Medulla oblongata (tissue), 1 donor: ENCODE results near the gene SLC2A3.
"Not testable (repeated sequence)": the region's sequence is repeated elsewhere in the genome, so short reads cannot be mapped to it uniquely, and the experiment has no call there.

Experiments
- DNase-seq: peaks from one replicate; pipeline ENCODE4 v3.0.0-alpha.2; 2015; ENCODE audit errors: extremely low spot score

Gene SLC2A3

DNA sequence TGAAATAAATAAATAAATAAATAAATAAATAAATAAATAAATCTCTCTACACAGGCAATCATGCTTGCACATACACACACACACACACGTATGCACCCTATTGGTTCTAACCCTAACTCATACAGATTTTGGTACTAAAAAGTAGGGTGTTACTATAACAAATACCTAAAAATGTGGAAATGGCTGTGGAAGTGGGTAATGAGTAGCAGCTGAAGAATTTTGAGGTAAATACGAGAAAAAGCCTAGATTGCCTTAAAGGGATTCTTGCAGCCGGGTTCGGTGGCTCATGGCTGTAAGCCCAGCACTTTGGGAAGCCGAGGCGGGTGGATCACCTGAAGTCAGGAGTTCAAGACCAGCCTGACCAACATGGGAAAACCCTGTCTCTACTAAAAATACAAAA, 15.7 kb upstream of the SLC2A3 start:
- DNase-seq: no peak

DNA sequence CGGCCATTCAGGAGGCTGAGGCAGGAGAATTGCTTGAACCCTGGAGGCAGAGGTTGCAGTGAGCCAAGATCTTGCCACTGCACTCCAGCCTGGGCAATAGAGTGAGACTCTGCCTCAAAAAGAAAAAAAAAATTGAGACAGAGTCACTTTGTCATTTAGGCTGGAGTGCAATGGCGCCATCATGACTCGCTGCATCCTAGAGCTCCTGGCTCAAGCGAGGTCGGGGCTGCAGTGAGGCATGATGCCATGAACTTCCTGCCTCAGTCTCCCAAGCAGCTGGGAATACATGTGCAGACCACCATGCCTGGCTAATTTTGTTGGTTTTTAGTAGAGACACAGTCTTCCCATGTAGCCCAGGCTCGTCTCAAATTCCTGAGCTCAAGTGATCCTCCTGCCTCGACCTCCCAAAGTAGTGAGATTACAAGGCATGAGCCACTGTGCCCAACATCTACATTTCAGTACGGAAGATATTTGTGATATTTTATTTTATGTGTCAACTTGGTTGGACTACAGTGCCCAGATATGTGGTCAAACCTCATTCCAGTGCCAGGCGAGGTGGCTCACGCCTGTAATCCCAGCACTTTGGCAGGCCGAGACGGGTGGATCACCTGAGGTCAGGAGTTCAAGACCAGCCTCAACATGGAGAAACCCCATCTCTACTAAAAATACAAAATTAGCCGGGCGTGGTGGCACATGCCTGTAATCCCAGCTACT, 14.4 kb upstream of the SLC2A3 start:
- not testable (repeated sequence) for DNase-seq

DNA sequence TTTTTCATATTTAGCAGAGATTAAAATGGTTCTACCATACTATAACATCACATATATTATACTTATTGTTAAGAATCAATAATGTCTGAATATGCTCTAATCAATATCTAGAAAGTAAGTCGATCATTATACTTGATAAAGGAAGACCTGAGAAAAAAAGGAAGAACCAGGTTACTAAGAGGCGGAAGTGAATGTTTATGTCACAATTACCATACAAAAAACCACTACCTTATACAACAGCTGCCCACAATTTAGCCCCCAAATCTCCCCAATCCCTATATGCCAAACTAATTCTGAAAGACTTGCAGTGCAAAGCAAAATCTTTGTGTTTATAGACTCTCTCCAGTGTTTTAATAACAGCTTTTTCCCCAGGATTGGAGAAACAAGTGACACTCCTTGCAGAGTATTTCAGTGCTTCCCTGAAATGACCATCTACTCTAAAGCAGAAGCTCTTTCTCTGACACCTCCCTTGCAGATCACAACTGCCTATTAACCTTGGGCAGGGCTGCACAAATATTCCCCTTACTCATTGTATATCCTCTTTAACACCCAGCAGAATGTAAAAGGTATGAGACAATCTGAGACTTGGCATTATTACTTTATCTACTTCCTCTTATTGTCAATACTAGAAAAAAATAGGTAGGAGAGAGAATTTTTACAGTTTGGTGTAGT, 12.7 kb upstream of the SLC2A3 start:
- no peak for DNase-seq

DNA sequence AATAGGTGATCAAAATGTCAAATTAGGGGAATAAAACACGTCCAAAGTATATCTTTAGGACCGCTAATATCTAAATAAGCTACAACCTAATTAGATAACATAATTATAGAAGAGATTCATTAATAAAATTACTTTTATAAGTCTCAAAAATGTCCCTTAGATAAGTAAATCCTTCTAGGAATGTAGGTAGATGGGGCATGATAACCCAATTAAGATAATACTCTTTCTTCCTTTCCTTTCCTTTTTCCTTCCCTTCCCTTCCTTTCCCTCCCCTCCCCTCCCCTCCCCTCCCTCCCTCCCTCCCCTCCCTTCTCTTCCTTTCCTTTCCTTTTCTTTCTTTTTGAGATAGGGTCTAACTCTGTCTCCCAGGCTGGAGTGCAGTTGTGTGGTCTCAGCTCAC, 11.0 kb upstream of the SLC2A3 start:
- no peak for DNase-seq

DNA sequence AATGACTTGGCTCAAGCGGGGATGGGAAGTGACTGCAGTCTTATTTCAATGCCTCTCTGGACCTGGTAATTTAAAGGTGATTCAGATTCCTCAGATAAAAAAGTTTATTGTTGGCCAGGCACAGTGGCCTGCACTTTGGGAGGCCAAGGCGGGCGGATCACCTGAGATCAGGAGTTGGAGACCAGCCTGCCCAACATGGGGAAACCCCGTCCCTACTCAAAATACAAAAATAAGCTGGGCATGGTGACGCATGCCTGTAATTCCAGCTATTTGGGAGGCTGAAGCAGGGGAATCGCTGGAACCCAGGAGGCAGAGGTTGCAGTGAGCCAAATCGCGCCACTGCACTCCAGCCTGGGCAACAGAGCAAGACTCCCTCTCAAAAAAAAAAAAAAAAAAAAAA, 8.8 kb upstream of the SLC2A3 start:
- not testable (repeated sequence) for DNase-seq

GRCh38 chr12:7940906-7941305, 4.9 kb upstream of the SLC2A3 start:
- DNase-seq: no peak

GRCh38 chr12:7937833-7938506, 2.0 kb upstream of the SLC2A3 start:
- DNase-seq: no peak

GRCh38 chr12:7934889-7935492, 996 bp downstream of the SLC2A3 start:
- no peak for DNase-seq

DNA sequence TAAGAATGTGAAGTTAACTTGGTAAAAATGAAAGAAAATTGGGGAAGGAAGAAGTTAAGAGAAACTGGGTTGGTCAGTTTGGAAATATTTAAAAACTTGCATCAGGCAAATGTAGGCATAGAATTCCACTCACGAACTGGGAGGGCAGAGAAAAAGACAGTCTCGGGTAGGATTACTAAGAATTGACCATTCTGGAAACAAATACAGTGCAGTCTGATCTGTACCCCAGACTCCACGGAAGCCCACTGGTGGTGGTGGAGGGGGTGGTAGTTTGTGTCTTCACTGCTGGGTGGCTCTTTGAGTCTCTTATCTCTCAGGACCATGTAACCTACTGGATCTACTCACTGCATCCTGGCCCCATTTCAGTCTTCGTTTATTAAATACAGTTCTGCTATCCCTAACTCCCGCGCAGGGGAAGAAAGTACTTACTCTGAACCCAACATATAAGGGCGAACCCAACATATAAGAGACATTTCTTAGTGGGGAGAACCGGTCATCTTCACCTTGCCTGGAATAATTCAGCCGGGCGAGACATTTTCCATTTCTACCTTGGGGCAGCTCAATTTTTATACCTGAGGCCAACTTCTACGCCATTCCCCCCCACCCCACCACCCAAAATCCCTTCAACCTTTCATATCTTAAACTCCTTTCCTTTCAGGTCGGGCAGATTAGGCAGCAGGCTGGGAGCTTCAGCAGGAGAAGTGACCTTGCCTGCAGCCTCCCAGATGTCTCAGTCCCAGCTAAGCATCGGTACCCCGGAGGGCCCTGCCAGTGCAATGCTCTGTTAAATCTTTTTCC, 1.7 kb downstream of the SLC2A3 start:
- DNase-seq: peak; percentile 20

- DNase-seq: peak; percentile 89
These were observed 2.7 kb downstream of the SLC2A3 start for GRCh38 chr12:7933255-7933726.

DNA sequence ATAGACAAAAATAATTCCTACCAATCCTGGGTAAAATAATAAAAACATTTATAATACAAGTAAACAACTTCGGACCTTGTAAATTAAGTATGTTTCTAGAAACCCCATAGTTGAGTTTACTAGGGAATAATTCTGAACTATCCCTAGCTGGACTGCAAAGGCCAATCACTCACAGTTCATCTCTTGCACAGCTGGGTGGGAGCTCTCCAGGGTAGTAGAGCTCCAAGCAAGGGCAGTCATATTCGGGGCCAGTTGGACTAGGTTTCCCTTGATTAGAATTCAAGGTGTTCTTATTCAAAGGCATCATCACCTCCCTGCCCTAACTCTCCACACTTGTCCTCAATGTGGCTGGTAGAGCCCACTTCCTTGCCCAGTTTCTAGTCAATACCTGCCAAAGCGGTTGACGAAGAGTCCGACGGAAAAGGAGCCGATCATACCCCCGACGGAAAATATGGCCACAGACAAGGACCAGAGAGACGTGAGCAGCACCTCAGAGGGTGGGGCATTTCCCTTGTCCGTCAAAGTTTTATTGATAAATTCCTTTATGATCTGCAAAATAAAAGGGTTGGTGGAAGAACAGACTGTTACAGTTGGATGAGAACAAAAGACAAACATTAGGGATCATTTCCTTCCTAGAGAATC, 3.3 kb downstream of the SLC2A3 start:
- not testable (repeated sequence) for DNase-seq

- DNase-seq: no peak
These were observed 6.7 kb downstream of the SLC2A3 start for GRCh38 chr12:7929083-7929792.

GRCh38 chr12:7927470-7927869, 8.5 kb downstream of the SLC2A3 start:
- DNase-seq: no peak

DNA sequence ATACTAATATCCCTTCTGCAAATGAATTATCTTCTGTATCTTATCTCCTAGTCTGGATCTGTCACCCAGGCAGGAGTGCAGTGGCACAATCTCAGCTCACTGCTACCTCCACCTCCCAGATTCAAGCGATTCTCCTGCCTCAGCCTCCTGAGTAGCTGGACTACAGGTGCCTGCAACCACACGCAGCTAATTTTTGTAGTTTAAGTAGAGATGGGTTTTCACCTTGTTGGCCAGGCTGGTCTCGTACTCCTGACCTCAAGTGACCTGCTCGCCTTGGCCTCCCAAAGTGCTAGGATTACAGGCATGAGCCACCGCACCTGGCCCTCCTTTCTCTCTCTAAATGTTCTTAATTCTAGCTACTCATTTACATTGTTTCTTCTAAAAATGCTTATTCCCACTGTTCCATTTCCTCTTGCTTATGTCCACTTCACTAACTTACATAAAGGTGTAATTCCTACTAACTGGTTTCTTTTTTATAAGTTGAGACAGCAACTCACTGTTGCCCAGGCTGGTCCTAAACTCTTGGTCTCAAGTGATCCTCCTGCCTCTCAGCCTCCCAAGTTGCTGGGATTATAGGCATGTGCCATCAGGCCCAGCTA, 9.8 kb downstream of the SLC2A3 start:
- DNase-seq: not testable (repeated sequence)

DNA sequence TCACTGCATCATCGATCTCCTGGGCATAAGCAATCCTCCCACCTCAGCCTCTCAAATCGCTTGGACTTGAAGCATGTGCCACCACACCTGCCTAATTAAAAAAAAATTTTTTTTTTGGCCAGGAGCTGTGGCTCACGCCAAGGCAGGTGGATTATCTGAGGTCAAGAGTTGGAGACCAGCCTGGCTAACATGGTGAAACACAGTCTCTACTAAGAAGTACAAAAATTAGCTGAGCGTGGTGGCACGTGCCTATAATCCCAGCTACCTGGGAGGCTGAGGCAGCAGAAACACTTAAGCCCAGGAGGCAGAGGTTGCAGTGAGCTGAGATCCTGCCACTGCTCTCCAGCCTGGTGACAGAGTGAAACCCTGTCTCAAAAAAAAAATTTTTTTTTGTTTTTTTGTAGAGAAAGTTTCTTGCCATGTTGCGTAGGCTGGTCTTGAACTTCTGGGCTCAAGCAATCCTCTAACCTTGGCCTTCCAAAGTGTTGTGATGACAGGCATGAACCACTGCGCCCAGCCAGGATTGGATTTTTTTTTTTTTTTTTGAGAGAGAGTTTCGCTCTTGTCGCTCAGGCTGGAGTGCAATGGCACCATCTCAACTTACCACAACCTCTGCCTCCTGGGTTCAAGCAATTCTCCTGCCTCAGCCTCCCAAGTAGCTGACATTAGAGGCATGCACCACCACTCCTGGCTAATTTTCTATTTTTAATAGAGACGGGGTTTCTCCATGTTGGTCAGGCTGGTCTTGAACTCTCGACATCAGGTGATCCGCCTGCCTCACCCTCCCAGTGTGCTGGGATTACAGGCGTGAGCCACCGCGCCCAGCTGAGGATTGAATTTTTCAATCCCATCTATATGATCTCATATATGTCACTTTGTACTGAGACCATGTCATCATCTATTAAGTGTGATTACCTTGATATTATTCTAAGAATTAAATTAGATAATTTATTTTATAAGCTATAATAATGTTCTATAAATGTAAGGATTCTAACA, 12.4 kb downstream of the SLC2A3 start:
- DNase-seq: no peak

GRCh38 chr12:7921181-7921580, 14.8 kb downstream of the SLC2A3 start:
- not testable (repeated sequence) for DNase-seq

DNA sequence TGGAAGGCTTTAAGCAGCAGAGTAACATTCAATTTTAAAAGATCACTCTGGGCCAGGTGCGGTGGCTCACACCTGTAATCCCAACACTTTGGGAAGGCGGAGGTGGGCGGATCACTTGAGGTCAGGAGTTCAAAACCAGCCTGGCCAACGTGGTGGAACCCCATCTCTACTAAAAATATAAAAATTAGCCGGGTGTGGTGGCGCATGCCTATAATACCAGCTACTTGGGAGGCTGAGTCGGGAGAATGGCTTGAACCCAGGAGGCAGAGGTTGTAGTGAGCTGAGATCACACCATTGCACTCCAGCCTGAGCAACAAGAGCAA, 17.8 kb downstream of the SLC2A3 start:
- not testable (repeated sequence) for DNase-seq

- no peak for DNase-seq
These were observed 18.4 kb downstream of the SLC2A3 start for GRCh38 chr12:7917392-7918267.
